ENCODE results near the gene KRT15.
A peak's percentile ranks its signal among the peaks of the same experiment; 100 is the strongest.

DNA sequence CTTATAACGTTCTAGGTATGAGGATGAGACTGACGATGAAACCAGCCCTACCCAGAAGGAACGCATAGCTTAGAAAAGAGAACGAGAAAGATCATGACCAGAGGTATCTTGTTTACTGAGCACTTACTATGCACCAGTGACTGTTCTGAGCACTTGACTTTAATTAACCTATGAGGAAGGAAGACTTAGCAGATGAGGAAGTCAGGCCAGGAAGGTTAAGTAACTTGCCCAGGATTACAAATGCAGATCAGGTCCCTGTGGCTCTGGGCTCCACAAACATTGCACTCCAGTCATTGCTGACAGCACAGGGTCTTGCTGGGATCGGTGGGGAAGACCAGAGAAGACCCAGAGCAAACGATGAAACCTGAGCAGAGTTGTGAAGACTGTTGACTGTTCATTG, 20.4 kb downstream of the KRT15 start:
- TF ChIP-seq, protein P1, sequence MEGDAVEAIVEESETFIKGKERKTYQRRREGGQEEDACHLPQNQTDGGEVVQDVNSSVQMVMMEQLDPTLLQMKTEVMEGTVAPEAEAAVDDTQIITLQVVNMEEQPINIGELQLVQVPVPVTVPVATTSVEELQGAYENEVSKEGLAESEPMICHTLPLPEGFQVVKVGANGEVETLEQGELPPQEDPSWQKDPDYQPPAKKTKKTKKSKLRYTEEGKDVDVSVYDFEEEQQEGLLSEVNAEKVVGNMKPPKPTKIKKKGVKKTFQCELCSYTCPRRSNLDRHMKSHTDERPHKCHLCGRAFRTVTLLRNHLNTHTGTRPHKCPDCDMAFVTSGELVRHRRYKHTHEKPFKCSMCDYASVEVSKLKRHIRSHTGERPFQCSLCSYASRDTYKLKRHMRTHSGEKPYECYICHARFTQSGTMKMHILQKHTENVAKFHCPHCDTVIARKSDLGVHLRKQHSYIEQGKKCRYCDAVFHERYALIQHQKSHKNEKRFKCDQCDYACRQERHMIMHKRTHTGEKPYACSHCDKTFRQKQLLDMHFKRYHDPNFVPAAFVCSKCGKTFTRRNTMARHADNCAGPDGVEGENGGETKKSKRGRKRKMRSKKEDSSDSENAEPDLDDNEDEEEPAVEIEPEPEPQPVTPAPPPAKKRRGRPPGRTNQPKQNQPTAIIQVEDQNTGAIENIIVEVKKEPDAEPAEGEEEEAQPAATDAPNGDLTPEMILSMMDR (IDR thresholded peaks at IDR 0.05) = no peak
- peak in 1 of 4 donors; percentile 42 for TF ChIP-seq POLR2A (IDR thresholded peaks at IDR 0.05)

Data from upper lobe of left lung (tissue), 4 donors.